IPS DF 19.7 (cell line): ENCODE data around the gene C17orf75.

Experiments used
- DNase-seq: peaks from one replicate; pipeline ENCODE4 v3.0.0-alpha.2; 2013; ENCODE audit warnings: low read depth, low spot score

The C17orf75 gene

DNA sequence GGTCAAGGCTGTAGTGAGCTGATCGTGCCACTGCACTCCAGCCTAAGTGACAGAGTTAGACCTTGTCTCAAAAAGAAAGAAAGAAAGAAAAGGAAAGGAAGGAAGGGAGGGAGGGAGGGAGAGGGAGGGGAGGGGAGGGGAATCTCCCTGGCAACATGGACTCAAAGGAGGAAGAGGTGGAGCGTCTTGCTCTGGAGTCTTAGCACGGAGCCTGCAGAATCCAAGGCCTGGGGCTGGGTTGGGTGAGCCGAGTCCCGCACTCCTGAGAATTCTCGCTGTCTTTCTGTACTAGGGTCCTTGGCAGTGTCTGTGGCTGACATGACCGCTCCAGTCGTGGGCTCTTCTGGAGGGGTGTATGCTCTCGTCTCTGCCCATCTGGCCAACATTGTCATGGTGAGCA is 36.9 kb downstream of the C17orf75 start:
- DNase-seq = no peak

- no peak for DNase-seq
Observed at GRCh38 chr17:32303781-32304288, 38.1 kb downstream of the C17orf75 start.

- peak; percentile 84 for DNase-seq
Observed at GRCh38 chr17:32302860-32303649, 38.9 kb downstream of the C17orf75 start.

DNA sequence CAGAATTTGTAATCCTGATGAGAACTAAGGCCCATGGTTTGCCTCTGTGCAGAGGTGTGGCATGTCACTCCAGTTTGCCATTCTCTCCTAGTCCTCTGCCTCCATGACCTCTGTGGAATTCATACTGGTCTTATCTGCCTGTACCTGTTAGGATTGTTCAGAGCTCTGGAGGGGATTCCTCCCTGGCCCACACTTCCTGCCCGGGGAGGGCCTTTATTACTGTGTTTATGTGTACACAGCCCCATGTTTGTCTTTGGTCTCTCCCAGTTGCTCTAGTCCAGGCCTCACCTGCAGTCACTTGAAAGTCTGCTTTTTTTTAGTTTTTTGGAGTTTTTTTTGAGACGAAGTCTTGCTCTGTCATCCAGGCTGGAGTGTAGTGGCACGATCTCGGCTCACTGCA is 39.9 kb downstream of the C17orf75 start:
- no peak for DNase-seq

- no peak for DNase-seq
Observed at GRCh38 chr17:32299580-32300164, 42.3 kb downstream of the C17orf75 start.

GRCh38 chr17:32298721-32299579 is 43.0 kb downstream of the C17orf75 start:
- no peak for DNase-seq

DNA sequence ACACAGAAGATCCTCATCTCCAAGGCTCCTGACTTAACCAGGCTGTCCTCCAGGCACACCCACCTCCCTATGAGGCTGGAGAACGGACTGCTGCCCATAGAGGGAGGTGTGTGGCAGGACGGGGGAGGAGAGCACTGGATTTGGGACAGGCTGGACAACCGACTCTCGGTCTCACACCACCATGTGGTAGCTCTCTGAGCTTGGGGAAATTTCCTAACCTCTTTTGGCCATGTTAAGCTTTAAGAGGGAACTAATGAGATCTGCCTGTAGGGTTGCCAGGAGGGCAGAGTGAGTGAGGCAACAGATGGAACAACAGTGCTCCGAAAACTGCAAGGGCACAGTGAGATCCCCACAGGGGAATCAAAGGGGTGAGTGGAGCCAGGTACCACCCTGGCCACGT is 43.7 kb downstream of the C17orf75 start:
- DNase-seq = no peak

GRCh38 chr17:32297860-32298259 is 44.1 kb downstream of the C17orf75 start:
- no peak for DNase-seq

DNA sequence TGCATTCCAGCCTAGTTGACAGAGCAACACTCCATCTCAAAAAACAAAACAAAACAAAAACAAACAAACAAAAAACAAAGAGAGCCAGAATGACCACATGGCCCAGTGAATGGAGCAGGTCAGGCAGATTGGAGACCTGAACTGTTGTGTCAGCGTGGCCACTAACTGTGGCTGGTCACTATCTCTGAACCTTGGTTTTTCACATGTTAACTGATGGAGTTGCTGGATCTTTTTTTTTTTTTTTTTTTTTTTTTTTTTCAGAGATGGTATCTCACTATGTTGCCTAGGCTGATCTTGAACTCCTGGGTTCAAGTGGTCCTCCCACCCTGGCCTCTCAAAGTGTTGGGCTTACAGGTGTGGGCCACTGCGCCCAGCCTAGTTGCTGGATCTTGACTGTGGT is 44.5 kb downstream of the C17orf75 start:
- DNase-seq = no peak

- DNase-seq = no peak
Observed at GRCh38 chr17:32292094-32292493, 49.9 kb downstream of the C17orf75 start.

- DNase-seq = no peak
Observed at GRCh38 chr17:32289471-32290070, 52.4 kb downstream of the C17orf75 start.

DNA sequence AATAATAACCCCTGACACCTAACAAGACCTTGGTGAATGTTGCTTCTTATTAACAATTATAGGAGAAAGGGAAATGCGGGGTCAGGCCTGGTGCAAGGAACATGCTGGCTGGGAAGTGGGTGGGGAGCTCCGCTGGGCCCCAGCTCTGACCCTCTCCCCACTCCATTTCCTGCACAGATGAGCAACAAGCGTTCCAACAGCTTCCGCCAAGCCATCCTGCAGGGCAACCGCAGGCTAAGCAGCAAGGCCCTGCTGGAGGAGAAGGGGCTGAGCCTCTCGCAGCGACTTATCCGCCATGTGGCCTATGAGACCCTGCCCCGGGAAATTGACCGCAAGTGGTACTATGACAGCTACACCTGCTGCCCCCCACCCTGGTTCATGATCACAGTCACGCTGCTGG is 53.4 kb downstream of the C17orf75 start:
- DNase-seq = no peak

- no peak for DNase-seq
Observed at GRCh38 chr17:32287804-32288511, 54.0 kb downstream of the C17orf75 start.

DNA sequence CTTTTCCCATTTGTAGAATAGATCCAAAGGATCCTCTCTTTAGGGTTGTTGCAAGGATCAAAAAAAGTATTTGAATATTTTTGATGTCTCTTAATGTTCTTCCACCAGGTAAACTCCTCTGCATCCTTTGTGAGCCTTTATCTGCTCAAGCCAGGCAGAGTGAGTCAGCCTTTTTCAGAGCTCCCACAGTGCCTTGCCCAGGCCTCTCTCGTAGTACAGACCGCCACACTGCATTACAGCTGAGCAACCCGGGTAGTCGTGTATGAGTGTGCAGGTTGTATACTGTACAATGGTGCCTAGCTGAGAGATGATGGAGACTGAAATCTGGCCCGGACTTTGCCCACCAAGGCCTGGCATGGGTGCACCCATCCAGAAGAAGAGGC is 55.5 kb downstream of the C17orf75 start:
- no peak for DNase-seq

- DNase-seq = no peak
Observed at GRCh38 chr17:32285746-32286517, 56.0 kb downstream of the C17orf75 start.

DNA sequence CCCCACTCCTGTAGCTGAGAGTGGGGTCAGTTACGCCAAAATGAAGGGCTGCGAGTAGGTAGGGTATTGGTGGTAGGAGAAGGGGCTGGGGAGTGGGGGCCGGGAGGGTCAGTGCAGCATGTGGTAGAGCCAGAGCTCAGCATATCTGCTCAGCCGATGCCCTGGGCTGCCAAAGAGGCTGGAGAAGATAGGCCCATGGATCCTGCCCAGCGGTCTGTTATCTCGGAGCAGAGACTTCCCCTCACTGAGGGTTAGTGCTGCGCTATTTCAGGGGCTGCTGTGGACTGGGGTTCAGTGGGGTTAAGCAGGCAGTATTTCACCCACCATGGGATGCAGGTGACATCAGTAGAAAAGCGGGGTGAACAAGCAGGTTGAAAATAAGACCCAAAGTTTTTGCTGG is 56.7 kb downstream of the C17orf75 start:
- no peak for DNase-seq

- no peak for DNase-seq
Observed at GRCh38 chr17:32283745-32284201, 58.2 kb downstream of the C17orf75 start.

DNA sequence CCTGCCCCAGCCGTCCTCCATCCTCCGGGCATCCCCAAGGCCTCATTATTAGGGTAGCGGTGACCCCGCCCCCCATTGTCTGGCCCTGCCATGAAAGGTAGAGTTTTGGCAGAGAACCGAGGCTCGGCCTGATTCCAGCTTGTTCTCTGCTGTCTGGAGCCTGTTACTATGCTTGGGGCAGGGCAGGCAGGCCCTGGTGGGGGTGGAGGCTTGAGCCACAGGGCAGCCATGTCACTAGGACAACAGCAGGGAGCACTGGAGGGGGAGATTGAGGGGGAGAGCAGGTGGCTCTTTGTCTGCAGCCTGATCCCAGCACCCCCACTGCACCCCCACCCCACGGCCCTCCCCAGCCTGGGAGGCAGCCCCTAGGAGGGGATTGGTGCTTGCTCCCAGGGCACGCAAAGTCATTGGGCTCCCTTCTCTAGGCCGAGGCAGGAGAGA is 60.9 kb downstream of the C17orf75 start:
- DNase-seq = no peak

GRCh38 chr17:32279891-32280716 is 61.9 kb downstream of the C17orf75 start:
- no peak for DNase-seq
